Caco-2 (cell line): ENCODE results near the gene ZNF225. TPM values are rescaled to one million over a fixed set of nuclear protein-coding genes. Genes with fewer than 3 reads are reported as not detected.

Experiments
- BruUV-seq: library from RNA; stranded (reverse); fragments of 400-500 nt; replicated peaks from 2 replicates; lab custom pipeline; 2021; lab: Mats Ljungman, UMichigan
- CTCF ChIA-PET: fragments of 300-600 bp; sonication (Branson Sonifier 250); formaldehyde crosslinking; loops from one replicate; lab custom pipeline; 2022; ENCODE audit warnings: antibody characterized with exemption; lab: Charles Lee
- POLR2A ChIA-PET: fragments of 300-600 bp; sonication (Branson Sonifier 250); formaldehyde crosslinking; loops from one replicate; lab custom pipeline; 2022; ENCODE audit warnings: antibody characterized with exemption; lab: Charles Lee
- DNase-seq, 2 experiments: peaks; one replicate each; pipeline versions ENCODE4 v3.0.0 to v3.0.0-alpha.2; 2020 to 2022
- H3K27me3 ChIP-seq: replicated peaks from 2 replicates; pipeline ENCODE4 v1.6.0; 2011; ENCODE audit warnings: low read length; ENCODE audit not compliant: control insufficient read depth, insufficient read depth
- H3K36me3 ChIP-seq: 2 replicates; pipeline ENCODE4 v1.5.1; 2011; ENCODE audit warnings: low read length; ENCODE audit not compliant: control insufficient read depth, insufficient read depth
- H3K4me1 ChIP-seq: fragments of 250-450 bp; sonication (Bioruptor Pico); 2 replicates; pipeline ENCODE4 v1.5.1; 2020; ENCODE audit warnings: mild to moderate bottlenecking
- H3K4me3 ChIP-seq: 2 replicates; pipeline ENCODE4 v1.5.1; 2011; ENCODE audit warnings: low read depth, mild to moderate bottlenecking, control low read depth, low read length
- H3K9me3 ChIP-seq: fragments of 250-450 bp; sonication (Bioruptor Pico); 2 replicates; pipeline ENCODE4 v1.5.1; 2020; ENCODE audit warnings: mild to moderate bottlenecking, moderate library complexity
- H3K27ac Mint-ChIP-seq: one replicate; pipeline ENCODE4 v1.8.0; 2022; ENCODE audit warnings: mixed read lengths; ENCODE audit not compliant: unreplicated experiment
- H3K27me3 Mint-ChIP-seq: one replicate; pipeline ENCODE4 v1.8.0; 2022; ENCODE audit warnings: mixed read lengths; ENCODE audit not compliant: insufficient read depth, unreplicated experiment
- H3K36me3 Mint-ChIP-seq: one replicate; pipeline ENCODE4 v1.8.0; 2022; ENCODE audit warnings: mild to moderate bottlenecking, mixed read lengths; ENCODE audit not compliant: insufficient read depth, unreplicated experiment
- H3K4me1 Mint-ChIP-seq: one replicate; pipeline ENCODE4 v1.8.0; 2022; ENCODE audit warnings: low read depth, mixed read lengths; ENCODE audit not compliant: unreplicated experiment
- H3K4me3 Mint-ChIP-seq: one replicate; pipeline ENCODE4 v1.8.0; 2022; ENCODE audit warnings: mild to moderate bottlenecking, moderate library complexity, mixed read lengths; ENCODE audit not compliant: unreplicated experiment
- H3K9me3 Mint-ChIP-seq: one replicate; pipeline ENCODE4 v1.8.0; 2022; ENCODE audit warnings: mixed read lengths; ENCODE audit not compliant: unreplicated experiment
- intact Hi-C: fragments of 100-400 bp; cut with micrococcal nuclease; formaldehyde crosslinking; loops from one replicate; pipeline ENCODE4 v1.10.0; 2022; ENCODE audit not compliant: unreplicated experiment
- total RNA-seq: library from RNA; stranded (reverse); gene quantifications from 2 replicates; pipeline ENCODE4 v1.2.3, GENCODE V29; 2022
- TF ChIP-seq, protein P1 (sequence below), 2 experiments: fragments of 200-600 bp in 1 of 2; IDR thresholded peaks; 1 replicate in 1 of 2; 2 replicates in 1 of 2; pipeline versions ENCODE4 v1.5.1 to v1.8.0; 2011 to 2022; ENCODE audit warnings: antibody characterized with exemption in 1 of 2, control low read depth in 1 of 2, inconsistent platforms in 1 of 2, low read depth in 1 of 2, low read length in 1 of 2, mild to moderate bottlenecking in 1 of 2, moderate library complexity in 1 of 2; ENCODE audit not compliant: insufficient read depth in 1 of 2, severe bottlenecking in 1 of 2, unreplicated experiment in 1 of 2

Gene ZNF225
- total RNA-seq, 1 experiment from 2014 or later, result 4.8 TPM

GRCh38 chr19:44092108-44092507 is 21.1 kb upstream of the ZNF225 start:
- H3K36me3 Mint-ChIP-seq, result peaks cover 6% of the 10 kb centered on the region
- Histone ChIP-seq H3K27me3 (no peaks in the 10 kb centered on the region), H3K4me3 (no peak overlapping the region), H3K36me3 (no peaks in the 10 kb centered on the region), H3K9me3 (no peaks in the 10 kb centered on the region), H3K4me1 (no peaks in the 10 kb centered on the region)
- H3K27ac Mint-ChIP-seq, result no peak overlapping the region
- no peaks in the 10 kb centered on the region for H3K9me3 Mint-ChIP-seq
- no peaks in the 10 kb centered on the region for H3K4me1 Mint-ChIP-seq
- no peaks in the 10 kb centered on the region for H3K27me3 Mint-ChIP-seq
- intact Hi-C loops, result loop anchor here (5.0 kb wide), 1 partner anchor 115 kb away; no protein-coding TSS in a partner anchor
- TF ChIP-seq, protein P1, sequence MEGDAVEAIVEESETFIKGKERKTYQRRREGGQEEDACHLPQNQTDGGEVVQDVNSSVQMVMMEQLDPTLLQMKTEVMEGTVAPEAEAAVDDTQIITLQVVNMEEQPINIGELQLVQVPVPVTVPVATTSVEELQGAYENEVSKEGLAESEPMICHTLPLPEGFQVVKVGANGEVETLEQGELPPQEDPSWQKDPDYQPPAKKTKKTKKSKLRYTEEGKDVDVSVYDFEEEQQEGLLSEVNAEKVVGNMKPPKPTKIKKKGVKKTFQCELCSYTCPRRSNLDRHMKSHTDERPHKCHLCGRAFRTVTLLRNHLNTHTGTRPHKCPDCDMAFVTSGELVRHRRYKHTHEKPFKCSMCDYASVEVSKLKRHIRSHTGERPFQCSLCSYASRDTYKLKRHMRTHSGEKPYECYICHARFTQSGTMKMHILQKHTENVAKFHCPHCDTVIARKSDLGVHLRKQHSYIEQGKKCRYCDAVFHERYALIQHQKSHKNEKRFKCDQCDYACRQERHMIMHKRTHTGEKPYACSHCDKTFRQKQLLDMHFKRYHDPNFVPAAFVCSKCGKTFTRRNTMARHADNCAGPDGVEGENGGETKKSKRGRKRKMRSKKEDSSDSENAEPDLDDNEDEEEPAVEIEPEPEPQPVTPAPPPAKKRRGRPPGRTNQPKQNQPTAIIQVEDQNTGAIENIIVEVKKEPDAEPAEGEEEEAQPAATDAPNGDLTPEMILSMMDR (IDR thresholded peaks at IDR 0.05; ENCODE audit: insufficient read depth in 1 of 2, low read depth in 1 of 2, low read length in 1 of 2, severe bottlenecking in 1 of 2, unreplicated experiment in 1 of 2), result no peak
- BruUV-seq, result no TSS peak
- no peak for DNase-seq
- ChIA-PET POLR2A (no interaction called here), CTCF (no interaction called here)
- no peak overlapping the region for H3K4me3 Mint-ChIP-seq

- Mint-ChIP-seq H3K27ac (peak within 1 kb of the TSS; percentile 90), H3K9me3 (no peaks in the 10 kb centered on the region), H3K4me3 (peak within 1 kb of the TSS; percentile 92), H3K36me3 (peaks cover 20% of the 10 kb centered on the region), H3K4me1 (no peaks in the 10 kb centered on the region), H3K27me3 (no peaks in the 10 kb centered on the region)
- DNase-seq, result peak; percentile 92 to 94
- no TSS peak for BruUV-seq
- CTCF ChIA-PET, result interaction anchor here (1.1 kb wide), 1 partner anchor 43 kb away, joined by 3 read pairs; no protein-coding TSS in a partner anchor
- Histone ChIP-seq H3K9me3 (no peaks in the 10 kb centered on the region), H3K4me3 (peak within 1 kb of the TSS; percentile 74), H3K4me1 (no peaks in the 10 kb centered on the region), H3K27me3 (no peaks in the 10 kb centered on the region), H3K36me3 (no peaks in the 10 kb centered on the region)
- TF ChIP-seq, protein P1 (IDR thresholded peaks at IDR 0.05; ENCODE audit: insufficient read depth in 1 of 2, low read depth in 1 of 2, low read length in 1 of 2, severe bottlenecking in 1 of 2, unreplicated experiment in 1 of 2), result no peak
- POLR2A ChIA-PET, result interaction anchor here (0.6 to 1.7 kb wide), 4 partner anchors 43 to 344 kb away, joined by 3 to 7 read pairs (median 4); partner anchors contain the start of genes ZNF226 and ZNF45
- intact Hi-C loops, result loop anchor here (1.0 to 5.0 kb wide), 8 partner anchors 19 to 143 kb away; partner anchors contain the start of genes ZNF221, ZNF222, ZNF225 and ZNF226
Observed at GRCh38 chr19:44093931-44094765, 19.1 kb upstream of the ZNF225 start, which contains the start of gene ZNF224. Gene ZNF224 (plus strand): TSS chr19:44094361. CDS start chr19:44097874, 3,513 bp downstream.

GRCh38 chr19:44107751-44108150 is 5.4 kb upstream of the ZNF225 start:
- no peak for DNase-seq
- Histone ChIP-seq H3K4me1 (no peaks in the 10 kb centered on the region), H3K9me3 (no peaks in the 10 kb centered on the region), H3K4me3 (no peak overlapping the region), H3K36me3 (peaks cover 8% of the 10 kb centered on the region), H3K27me3 (no peaks in the 10 kb centered on the region)
- Mint-ChIP-seq H3K36me3 (peaks cover 37% of the 10 kb centered on the region), H3K4me3 (no peak overlapping the region), H3K4me1 (peaks cover 7% of the 10 kb centered on the region), H3K27ac (no peak overlapping the region), H3K9me3 (peaks cover 23% of the 10 kb centered on the region), H3K27me3 (no peaks in the 10 kb centered on the region)
- CTCF ChIA-PET, result no interaction called here
- BruUV-seq, result no TSS peak
- TF ChIP-seq, protein P1 (IDR thresholded peaks at IDR 0.05; ENCODE audit: insufficient read depth in 1 of 2, low read depth in 1 of 2, low read length in 1 of 2, severe bottlenecking in 1 of 2, unreplicated experiment in 1 of 2), result no peak
- POLR2A ChIA-PET, result no interaction called here
- intact Hi-C loops, result no loop called here
